ENCODE data around the gene ZXDC.

ZXDC gene

DNA sequence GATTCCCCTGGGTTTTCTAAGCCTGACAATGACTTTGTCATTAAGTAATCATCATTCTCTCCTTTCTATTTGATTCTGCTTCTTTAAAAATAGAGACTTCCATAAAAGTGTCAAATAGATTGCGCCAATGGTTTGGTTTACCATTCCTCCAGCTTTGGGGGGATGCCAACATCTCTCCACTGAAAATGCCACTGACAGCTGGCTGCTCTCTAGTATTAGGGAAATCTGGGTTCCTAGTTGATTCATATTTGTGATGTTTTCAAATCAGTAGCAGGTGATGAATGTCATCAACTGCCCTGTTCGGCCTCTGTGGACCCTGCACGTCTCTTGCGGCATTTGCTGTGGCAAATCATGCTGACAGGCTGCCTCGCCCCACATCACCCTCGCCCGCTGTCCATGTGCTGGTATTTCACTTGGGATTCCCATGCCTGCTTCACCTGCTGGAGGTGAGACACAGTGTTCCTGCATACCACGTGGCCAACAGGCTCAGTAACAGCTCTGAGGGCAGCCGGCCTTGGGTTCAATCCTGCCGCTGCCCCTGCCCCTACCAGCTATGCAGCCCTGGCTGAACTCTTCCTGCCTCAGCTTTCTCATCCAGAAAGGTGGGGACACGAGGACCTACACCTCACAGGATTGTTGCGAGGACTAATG, 28.1 kb downstream of the ZXDC start:
- no peak for DNase-seq (ENCODE audit: insufficient read length, low spot score)
- TF ChIP-seq, protein P1, sequence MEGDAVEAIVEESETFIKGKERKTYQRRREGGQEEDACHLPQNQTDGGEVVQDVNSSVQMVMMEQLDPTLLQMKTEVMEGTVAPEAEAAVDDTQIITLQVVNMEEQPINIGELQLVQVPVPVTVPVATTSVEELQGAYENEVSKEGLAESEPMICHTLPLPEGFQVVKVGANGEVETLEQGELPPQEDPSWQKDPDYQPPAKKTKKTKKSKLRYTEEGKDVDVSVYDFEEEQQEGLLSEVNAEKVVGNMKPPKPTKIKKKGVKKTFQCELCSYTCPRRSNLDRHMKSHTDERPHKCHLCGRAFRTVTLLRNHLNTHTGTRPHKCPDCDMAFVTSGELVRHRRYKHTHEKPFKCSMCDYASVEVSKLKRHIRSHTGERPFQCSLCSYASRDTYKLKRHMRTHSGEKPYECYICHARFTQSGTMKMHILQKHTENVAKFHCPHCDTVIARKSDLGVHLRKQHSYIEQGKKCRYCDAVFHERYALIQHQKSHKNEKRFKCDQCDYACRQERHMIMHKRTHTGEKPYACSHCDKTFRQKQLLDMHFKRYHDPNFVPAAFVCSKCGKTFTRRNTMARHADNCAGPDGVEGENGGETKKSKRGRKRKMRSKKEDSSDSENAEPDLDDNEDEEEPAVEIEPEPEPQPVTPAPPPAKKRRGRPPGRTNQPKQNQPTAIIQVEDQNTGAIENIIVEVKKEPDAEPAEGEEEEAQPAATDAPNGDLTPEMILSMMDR (IDR thresholded peaks at IDR 0.05; ENCODE audit: insufficient read depth, missing control alignments): no peak
- no peak for FAIRE-seq

GRCh38 chr3:126446791-126447190, 28.9 kb downstream of the ZXDC start:
- FAIRE-seq: no peak
- DNase-seq (ENCODE audit: insufficient read length, low spot score): no peak
- TF ChIP-seq, protein P1 (IDR thresholded peaks at IDR 0.05; ENCODE audit: insufficient read depth, missing control alignments): no peak

DNA sequence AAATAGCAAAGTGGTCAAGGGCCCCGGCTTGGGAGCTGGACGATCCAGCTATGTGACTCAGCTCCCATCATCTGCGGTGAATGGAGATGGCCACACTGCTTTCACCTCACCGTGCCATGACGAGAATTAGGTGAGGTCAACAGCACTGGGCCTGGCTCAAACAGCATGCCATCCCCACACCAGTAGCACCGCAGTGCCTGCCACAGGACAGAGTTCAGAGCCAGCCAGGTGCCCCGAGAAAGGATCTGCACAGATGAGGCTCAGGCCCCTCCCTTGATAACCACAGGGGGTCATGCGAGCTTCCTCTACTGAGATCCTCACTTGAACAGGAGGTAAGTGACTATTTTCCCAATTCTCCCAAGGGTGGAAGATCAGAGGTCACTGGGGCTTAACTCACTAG, 29.4 kb downstream of the ZXDC start:
- no peak for DNase-seq (ENCODE audit: insufficient read length, low spot score)
- FAIRE-seq: no peak
- TF ChIP-seq, protein P1 (IDR thresholded peaks at IDR 0.05; ENCODE audit: insufficient read depth, missing control alignments): no peak

GRCh38 chr3:126445506-126445905, 30.2 kb downstream of the ZXDC start:
- FAIRE-seq (no peak), DNase-seq (ENCODE audit: insufficient read length, low spot score) (no peak)
- TF ChIP-seq, protein P1 (IDR thresholded peaks at IDR 0.05; ENCODE audit: insufficient read depth, missing control alignments): no peak

DNA sequence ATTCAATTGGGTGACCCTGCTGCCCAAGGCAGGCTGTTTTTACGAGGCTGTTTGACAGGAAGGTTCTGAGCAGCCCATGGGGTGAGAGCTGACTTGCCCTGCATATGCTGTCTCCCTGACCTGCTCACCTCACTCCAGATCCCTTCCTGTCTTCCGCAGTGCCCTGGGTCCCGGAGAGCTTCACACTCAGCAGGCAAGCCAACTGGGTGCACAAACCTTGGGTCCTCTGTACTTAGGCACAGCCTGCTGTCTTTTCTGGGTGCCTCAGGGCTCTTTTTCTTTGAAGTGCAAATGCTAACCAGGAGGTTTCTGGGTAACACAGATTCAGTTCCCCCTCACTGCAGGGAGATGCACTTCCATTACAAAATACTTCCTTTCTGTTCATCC, 32.8 kb downstream of the ZXDC start:
- DNase-seq (ENCODE audit: insufficient read length, low spot score): no peak
- no peak for FAIRE-seq
- TF ChIP-seq, protein P1 (IDR thresholded peaks at IDR 0.05; ENCODE audit: insufficient read depth, missing control alignments): no peak

GRCh38 chr3:126442094-126442855, 33.4 kb downstream of the ZXDC start:
- TF ChIP-seq, protein P1 (IDR thresholded peaks at IDR 0.05; ENCODE audit: insufficient read depth, missing control alignments): no peak
- DNase-seq (ENCODE audit: insufficient read length, low spot score) (no peak), FAIRE-seq (no peak)
